Stimulated activated CD8-positive, alpha-beta memory T cell treated with anti-CD3 and anti-CD28 coated beads, Interleukin-15, amount 100 ng/mL, for 1 hour (primary cell): Measurements from ENCODE around the gene PPT2.
"Not testable (repeated sequence)": the region's sequence is repeated elsewhere in the genome, so short reads cannot be mapped to it uniquely, and the experiment has no call there.

ENCODE experiments used
- DNase-seq: peaks from one replicate; pipeline ENCODE4 v3.0.0-alpha.2; 2020; ENCODE audit warnings: low read depth

The PPT2 gene

GRCh38 chr6:32176476-32177182 is 22.7 kb downstream of the PPT2 start:
- no peak for DNase-seq

- no peak for DNase-seq
These were observed 23.3 kb downstream of the PPT2 start for GRCh38 chr6:32177183-32177787.

- peak; percentile 82 for DNase-seq
These were observed 24.0 kb downstream of the PPT2 start, which contains the start of gene RNF5 for GRCh38 chr6:32177788-32178546. RNF5 (plus strand) TSS chr6:32178405; CDS start chr6:32178512, 107 bp downstream.

- DNase-seq, result no peak
These were observed 24.9 kb downstream of the PPT2 start for GRCh38 chr6:32178547-32179440.

GRCh38 chr6:32179766-32180405 is 25.9 kb downstream of the PPT2 start:
- DNase-seq, result no peak

- no peak for DNase-seq
These were observed 27.3 kb downstream of the PPT2 start for GRCh38 chr6:32181148-32181702.

- DNase-seq, result no peak
These were observed 28.1 kb downstream of the PPT2 start for GRCh38 chr6:32181915-32182529.

- DNase-seq, result no peak
These were observed 28.6 kb downstream of the PPT2 start for GRCh38 chr6:32182555-32182981.

GRCh38 chr6:32183030-32183429 is 29.1 kb downstream of the PPT2 start:
- DNase-seq, result no peak

GRCh38 chr6:32183483-32184083 is 29.6 kb downstream of the PPT2 start:
- DNase-seq, result no peak

- no peak for DNase-seq
These were observed 30.2 kb downstream of the PPT2 start, which contains the start of gene AGER for GRCh38 chr6:32184084-32184640. AGER (minus strand) TSS chr6:32184253; CDS start chr6:32184222, 31 bp downstream.

GRCh38 chr6:32185681-32186131 is 31.8 kb downstream of the PPT2 start:
- peak; percentile 28 for DNase-seq

- not testable (repeated sequence) for DNase-seq
These were observed 32.4 kb downstream of the PPT2 start for GRCh38 chr6:32186151-32186840.

- DNase-seq, result no peak
These were observed 33.2 kb downstream of the PPT2 start for GRCh38 chr6:32187009-32187709.

GRCh38 chr6:32187725-32188380 is 33.9 kb downstream of the PPT2 start:
- DNase-seq, result not testable (repeated sequence)

- no peak for DNase-seq
These were observed 34.6 kb downstream of the PPT2 start for GRCh38 chr6:32188381-32189068.

GRCh38 chr6:32189069-32189741 is 35.3 kb downstream of the PPT2 start:
- no peak for DNase-seq
